Liver (tissue), 9 donors: ENCODE measurements around the gene LHFPL2. TPM values are rescaled to one million over a fixed set of nuclear protein-coding genes. Genes with fewer than 3 reads are reported as not detected.

ENCODE experiments used
- DNase-seq: peaks from one replicate; pipeline ENCODE4 v3.0.0-alpha.2; 2017; ENCODE audit warnings: low spot score
- H3K27ac ChIP-seq, 2 donors: one replicate each; pipeline ENCODE4 v1.7.0; 2013; ENCODE audit warnings: inconsistent platforms in 2 of 2, low read length in 2 of 2, control low read depth in 1 of 2, low read depth in 1 of 2, mild to moderate bottlenecking in 1 of 2
- H3K27me3 ChIP-seq, 4 donors: one replicate each; pipeline versions ENCODE4 v1.6.1 to v1.7.0; 2013; ENCODE audit warnings: low read length in 3 of 4, inconsistent platforms in 1 of 4, mild to moderate bottlenecking in 1 of 4, moderate library complexity in 1 of 4; ENCODE audit not compliant: control insufficient read depth in 4 of 4, insufficient read depth in 4 of 4
- H3K36me3 ChIP-seq, 4 donors: one replicate each; pipeline versions ENCODE4 v1.6.1 to v1.7.0; 2013; ENCODE audit warnings: low read length in 3 of 4, mild to moderate bottlenecking in 3 of 4, low read depth in 1 of 4, moderate library complexity in 1 of 4; ENCODE audit not compliant: control insufficient read depth in 4 of 4, insufficient read depth in 3 of 4
- H3K4me1 ChIP-seq, 4 donors: one replicate each; pipeline versions ENCODE4 v1.6.1 to v1.7.0; 2013; ENCODE audit warnings: low read length in 3 of 4, mild to moderate bottlenecking in 3 of 4, moderate library complexity in 1 of 4; ENCODE audit not compliant: control insufficient read depth in 4 of 4, insufficient read depth in 4 of 4
- H3K4me3 ChIP-seq, 3 donors: one replicate each; pipeline versions ENCODE4 v1.6.1 to v1.7.0; 2013; ENCODE audit warnings: low read length in 3 of 3, control low read depth in 1 of 3, low read depth in 1 of 3, mild to moderate bottlenecking in 1 of 3
- H3K9ac ChIP-seq, 2 donors: one replicate each; pipeline ENCODE4 v1.7.0; 2013; ENCODE audit warnings: low read length in 2 of 2, mild to moderate bottlenecking in 2 of 2, moderate library complexity in 2 of 2, control low read depth in 1 of 2, low read depth in 1 of 2
- H3K9me3 ChIP-seq, 4 donors: one replicate each; pipeline versions ENCODE4 v1.6.1 to v1.7.0; 2013; ENCODE audit warnings: low read length in 3 of 4; ENCODE audit not compliant: control insufficient read depth in 4 of 4
- ATF3 ChIP-seq: IDR thresholded peaks from 2 replicates; pipeline ENCODE4 v1.6.1; 2016; ENCODE audit warnings: antibody characterized with exemption
- CTCF ChIP-seq: fragments of 150-350 bp; IDR thresholded peaks from 2 replicates; pipeline ENCODE4 v1.5.1; 2017; ENCODE audit warnings: improper control_type of control experiment, low read depth, low read length; ENCODE audit not compliant: missing input control
- EGR1 ChIP-seq, 2 donors: IDR thresholded peaks; 2 replicates each; pipeline ENCODE4 v1.6.1; 2016 to 2018; ENCODE audit warnings: antibody characterized with exemption in 2 of 2, low read depth in 2 of 2
- FOXA1 ChIP-seq: IDR thresholded peaks from 2 replicates; pipeline ENCODE4 v1.6.1; 2016; ENCODE audit warnings: antibody characterized with exemption
- FOXA2 ChIP-seq: IDR thresholded peaks from 2 replicates; pipeline ENCODE4 v1.6.1; 2016; ENCODE audit warnings: antibody characterized with exemption
- GABPA ChIP-seq, 2 donors: IDR thresholded peaks in 1 of 2; conservative IDR thresholded peaks in 1 of 2; 2 replicates each; pipeline ENCODE4 v1.6.1; 2016; ENCODE audit warnings: antibody characterized with exemption in 2 of 2, mild to moderate bottlenecking in 1 of 2, moderate library complexity in 1 of 2
- HNF4A ChIP-seq, 2 donors: conservative IDR thresholded peaks; 2 replicates each; pipeline ENCODE4 v1.6.1; 2016; ENCODE audit warnings: antibody characterized with exemption in 2 of 2, mild to moderate bottlenecking in 2 of 2
- HNF4G ChIP-seq: IDR thresholded peaks from 2 replicates; pipeline ENCODE4 v1.6.1; 2016; ENCODE audit warnings: antibody characterized with exemption
- JUND ChIP-seq, 2 donors: IDR thresholded peaks; 2 replicates each; pipeline ENCODE4 v1.6.1; 2016; ENCODE audit warnings: antibody characterized with exemption in 2 of 2
- MAX ChIP-seq: IDR thresholded peaks from 2 replicates; pipeline ENCODE4 v1.6.1; 2016; ENCODE audit warnings: antibody characterized with exemption
- NR2F2 ChIP-seq: IDR thresholded peaks from 2 replicates; pipeline ENCODE4 v1.6.1; 2016; ENCODE audit warnings: antibody characterized with exemption
- RAD21 ChIP-seq, 2 donors: IDR thresholded peaks; 2 replicates each; pipeline ENCODE4 v1.6.1; 2016; ENCODE audit warnings: antibody characterized with exemption in 2 of 2, mild to moderate bottlenecking in 2 of 2
- REST ChIP-seq: IDR thresholded peaks from 2 replicates; pipeline ENCODE4 v1.6.1; 2016; ENCODE audit warnings: antibody characterized with exemption, mild to moderate bottlenecking
- RXRA ChIP-seq, 2 donors: IDR thresholded peaks; 2 replicates each; pipeline ENCODE4 v1.6.1; 2017 to 2018; ENCODE audit warnings: antibody characterized with exemption in 2 of 2, mild to moderate bottlenecking in 1 of 2
- SP1 ChIP-seq: IDR thresholded peaks from 2 replicates; pipeline ENCODE4 v1.6.1; 2018; ENCODE audit warnings: antibody characterized with exemption, mild to moderate bottlenecking
- TAF1 ChIP-seq: conservative IDR thresholded peaks from 2 replicates; pipeline ENCODE4 v1.6.1; 2016; ENCODE audit warnings: antibody characterized with exemption, mild to moderate bottlenecking
- YY1 ChIP-seq: IDR thresholded peaks from 2 replicates; pipeline ENCODE4 v1.6.1; 2016; ENCODE audit warnings: antibody characterized with exemption, mild to moderate bottlenecking
- ZBTB33 ChIP-seq: IDR thresholded peaks from 2 replicates; pipeline ENCODE4 v1.6.1; 2016; ENCODE audit warnings: antibody characterized with exemption
- WGBS: extraction: QIAGEN DNeasy Blood & Tissue Kit; methylation state at CpG from one replicate; pipeline ENCODE4 v1.1.7; 2013; 5-methylcytosine and 5-hydroxymethylcytosine counted together
- polyA plus RNA-seq, 2 donors: library from polyadenylated mRNA; stranded (reverse) in 1 of 2; unstranded in 1 of 2; fragments of 200-250 nt in 1 of 2; fragments of >200 nt in 1 of 2; fragmentation: Nextera tagmentation in 1 of 2; extraction: Ambion mirVana in 1 of 2; gene quantifications; one replicate each; pipeline versions ENCODE4 v1.2.1 to v1.2.3, GENCODE V29; 2013 to 2015
- total RNA-seq, 2 donors: library from RNA; depleted of rRNA; stranded (reverse); fragments of >200 nt; gene quantifications; one replicate each; pipeline ENCODE4 v1.2.3, GENCODE V29; 2014
- donor health status: healthy.
- donor health status: healthy.
- donor health status: healthy.
- donor health status: healthy.
- donor health status: healthy.

LHFPL2 gene
- total and polyA plus RNA-seq, 4 donors = 1.6 to 9.4 (median 5.6) TPM

- no peak overlapping the region for H3K4me3 ChIP-seq
- DNase-seq = no peak
- no peaks in the 10 kb centered on the region for H3K36me3 ChIP-seq
- TF ChIP-seq RXRA (IDR thresholded peaks at IDR 0.05) = no peak
- TF ChIP-seq EGR1 (IDR thresholded peaks at IDR 0.05; ENCODE audit: low read depth in 2 of 2) = no peak
- TF ChIP-seq CTCF = no peak
- TF ChIP-seq SP1 = no peak
- TF ChIP-seq ZBTB33 = no peak
- no peak for TF ChIP-seq HNF4G
- TF ChIP-seq FOXA2 = no peak
- no peak for TF ChIP-seq NR2F2
- TF ChIP-seq TAF1 = no peak
- no peak for TF ChIP-seq ATF3
- no peak for TF ChIP-seq GABPA (IDR thresholded peaks at IDR 0.05 in 1 of 2, conservative IDR thresholded peaks at IDR 0.05 in 1 of 2)
- TF ChIP-seq HNF4A (conservative IDR thresholded peaks at IDR 0.05) = no peak
- H3K27me3 ChIP-seq = no peaks in the 10 kb centered on the region
- H3K4me1 ChIP-seq = no peaks in the 10 kb centered on the region
- H3K9me3 ChIP-seq = no peaks in the 10 kb centered on the region
- no peak overlapping the region for H3K9ac ChIP-seq
- 77% methylated on average over 3 of the region's 3 CpGs for WGBS
- no peak overlapping the region for H3K27ac ChIP-seq
Measured at GRCh38 chr5:78567617-78568016, 81.0 kb downstream of the LHFPL2 start.

GRCh38 chr5:78566747-78567425 is 81.7 kb downstream of the LHFPL2 start:
- no peak overlapping the region for H3K9ac ChIP-seq
- H3K36me3 ChIP-seq = no peaks in the 10 kb centered on the region
- H3K27ac ChIP-seq = no peak overlapping the region
- no peak for DNase-seq
- TF ChIP-seq TAF1 = no peak
- no peak for TF ChIP-seq NR2F2
- no peak for TF ChIP-seq CTCF
- no peak for TF ChIP-seq FOXA2
- TF ChIP-seq SP1 = no peak
- TF ChIP-seq EGR1 (IDR thresholded peaks at IDR 0.05; ENCODE audit: low read depth in 2 of 2) = no peak
- no peak for TF ChIP-seq HNF4G
- TF ChIP-seq ATF3 = no peak
- no peak for TF ChIP-seq RXRA (IDR thresholded peaks at IDR 0.05)
- no peak for TF ChIP-seq FOXA1
- TF ChIP-seq GABPA (IDR thresholded peaks at IDR 0.05 in 1 of 2, conservative IDR thresholded peaks at IDR 0.05 in 1 of 2) = no peak
- TF ChIP-seq YY1 = no peak
- no peak for TF ChIP-seq JUND (IDR thresholded peaks at IDR 0.05)
- no peak for TF ChIP-seq REST
- no peak for TF ChIP-seq ZBTB33
- TF ChIP-seq MAX = no peak
- no peak for TF ChIP-seq RAD21 (IDR thresholded peaks at IDR 0.05)
- TF ChIP-seq HNF4A (conservative IDR thresholded peaks at IDR 0.05) = no peak
- no peak overlapping the region for H3K4me3 ChIP-seq
- no peaks in the 10 kb centered on the region for H3K4me1 ChIP-seq
- 89% methylated on average over 7 of the region's 7 CpGs for WGBS
- no peaks in the 10 kb centered on the region for H3K9me3 ChIP-seq
- no peaks in the 10 kb centered on the region for H3K27me3 ChIP-seq
